H1 (cell line): ENCODE results near the gene CTNND2. TPM values are rescaled to one million over a fixed set of nuclear protein-coding genes. Genes with fewer than 3 reads are reported as not detected.

Source experiments
- CTCF ChIA-PET: fragments of 300-600 bp; sonication (Branson Sonifier 250); formaldehyde crosslinking; loops from one replicate; lab custom pipeline; 2021; ENCODE audit not compliant: partially characterized antibody; lab: Charles Lee
- POLR2A ChIA-PET: fragments of 300-600 bp; sonication (Branson Sonifier 250); formaldehyde crosslinking; loops from one replicate; lab custom pipeline; 2021; ENCODE audit warnings: inconsistent platforms; ENCODE audit not compliant: partially characterized antibody; lab: Charles Lee
- DNase-seq, 2 experiments: peaks; one replicate each; pipeline versions ENCODE4 v3.0.0 to v3.0.0-alpha.2; 2010 to 2022; ENCODE audit warnings: low spot score in 2 of 2, low read depth in 1 of 2, mixed read lengths in 1 of 2
- FAIRE-seq: peaks from 2 replicates; lab custom pipeline; 2011; peaks lifted over from hg19 to GRCh38; lab: Jason Lieb, UNC
- H2AFZ ChIP-seq: 2 replicates; pipeline ENCODE4 v1.8.1; 2012; ENCODE audit warnings: low read length, inconsistent platforms
- H2AK5ac ChIP-seq: 2 replicates; pipeline ENCODE4 v1.6.1; 2013; ENCODE audit warnings: low read depth, low read length
- H2BK120ac ChIP-seq: replicated peaks from 2 replicates; pipeline ENCODE3; 2013; ENCODE audit warnings: low read depth, low read length, inconsistent platforms
- H2BK12ac ChIP-seq: 2 replicates; pipeline ENCODE4 v1.6.1; 2013; ENCODE audit warnings: low read depth, low read length
- H2BK15ac ChIP-seq: 2 replicates; pipeline ENCODE4 v1.6.1; 2013; ENCODE audit warnings: low read length
- H2BK20ac ChIP-seq: 2 replicates; pipeline ENCODE4 v1.6.1; 2013; ENCODE audit warnings: low read length
- H2BK5ac ChIP-seq: 2 replicates; pipeline ENCODE4 v1.6.1; 2013; ENCODE audit warnings: low read depth, low read length
- H3K14ac ChIP-seq: 2 replicates; pipeline ENCODE4 v1.6.1; 2013; ENCODE audit warnings: inconsistent platforms; ENCODE audit not compliant: insufficient read length
- H3K18ac ChIP-seq: 2 replicates; pipeline ENCODE4 v1.6.1; 2013; ENCODE audit warnings: low read length; ENCODE audit errors: extremely low read depth
- H3K23ac ChIP-seq: 2 replicates; pipeline ENCODE4 v1.6.1; 2013; ENCODE audit warnings: inconsistent platforms; ENCODE audit not compliant: insufficient read length
- H3K23me2 ChIP-seq: 2 replicates; pipeline ENCODE4 v1.6.1; 2013; ENCODE audit warnings: low read depth, low read length
- H3K27ac ChIP-seq: 2 replicates; pipeline ENCODE4 v1.6.1; 2011; ENCODE audit warnings: low read depth, low read length, inconsistent platforms
- H3K27me3 ChIP-seq, 4 experiments: replicated peaks in 1 of 4; 1 replicate in 1 of 4; 2 replicates in 3 of 4; pipeline versions ENCODE4 v1.6.1 to v1.8.1; 2011 to 2013; ENCODE audit warnings: low read length in 3 of 4, mild to moderate bottlenecking in 3 of 4, inconsistent platforms in 2 of 4, mixed read lengths in 2 of 4, moderate library complexity in 1 of 4; ENCODE audit not compliant: control insufficient read depth in 3 of 4, insufficient read depth in 3 of 4; ENCODE audit errors: extremely low read depth in 1 of 4
- H3K36me3 ChIP-seq, 4 experiments: 2 replicates each; pipeline versions ENCODE4 v1.6.1 to v1.8.1; 2011 to 2013; ENCODE audit warnings: mild to moderate bottlenecking in 4 of 4, low read length in 3 of 4, moderate library complexity in 2 of 4, control low read depth in 1 of 4, inconsistent platforms in 1 of 4; ENCODE audit not compliant: insufficient read depth in 4 of 4, control insufficient read depth in 2 of 4
- H3K4ac ChIP-seq: replicated peaks from 2 replicates; pipeline ENCODE3; 2013; ENCODE audit warnings: low read length, low read depth, mixed read lengths, inconsistent platforms; ENCODE audit not compliant: insufficient read length
- H3K4me1 ChIP-seq, 4 experiments: replicated peaks in 1 of 4; 1 replicate in 1 of 4; 2 replicates in 3 of 4; pipeline versions ENCODE4 v1.6.1 to v1.8.1; 2011 to 2013; ENCODE audit warnings: low read length in 3 of 4, inconsistent platforms in 2 of 4, mixed read lengths in 1 of 4; ENCODE audit not compliant: insufficient read depth in 4 of 4, control insufficient read depth in 3 of 4
- H3K4me2 ChIP-seq, 2 experiments: 2 replicates each; pipeline versions ENCODE4 v1.6.1 to v1.8.1; 2011 to 2013; ENCODE audit warnings: low read depth in 2 of 2, low read length in 2 of 2, control low read depth in 1 of 2, inconsistent platforms in 1 of 2, mild to moderate bottlenecking in 1 of 2; ENCODE audit not compliant: insufficient read depth in 1 of 2
- H3K4me3 ChIP-seq, 4 experiments: fragments of 200-600, 300-600 bp in 1 of 4; sonication (generic), shearing (Covaris generic), sonication (Bioruptor Twin) in 1 of 4; 2 replicates each; pipeline versions ENCODE4 v1.5.1 to v1.8.1; 2011 to 2016; ENCODE audit warnings: low read length in 4 of 4, low read depth in 3 of 4, control low read depth in 2 of 4, inconsistent platforms in 2 of 4, mild to moderate bottlenecking in 2 of 4, mixed read lengths in 1 of 4, moderate library complexity in 1 of 4; ENCODE audit not compliant: insufficient read depth in 2 of 4; ENCODE audit errors: extremely low read depth in 1 of 4
- H3K56ac ChIP-seq: replicated peaks from 2 replicates; pipeline ENCODE3; 2013; ENCODE audit warnings: low read depth, mild to moderate bottlenecking, mixed read lengths, low read length, inconsistent platforms; ENCODE audit not compliant: insufficient read length
- H3K79me1 ChIP-seq: 2 replicates; pipeline ENCODE4 v1.6.1; 2013; ENCODE audit warnings: low read depth, low read length, control low read depth
- H3K79me2 ChIP-seq, 2 experiments: 2 replicates each; pipeline versions ENCODE4 v1.6.1 to v1.8.1; 2012 to 2013; ENCODE audit warnings: low read length in 2 of 2, mild to moderate bottlenecking in 2 of 2, inconsistent platforms in 1 of 2; ENCODE audit not compliant: insufficient read depth in 2 of 2, control insufficient read depth in 1 of 2
- H3K9ac ChIP-seq, 4 experiments: replicated peaks in 1 of 4; 1 replicate in 1 of 4; 2 replicates in 3 of 4; pipeline versions ENCODE4 v1.6.1 to v1.8.1; 2011 to 2013; ENCODE audit warnings: low read depth in 3 of 4, low read length in 3 of 4, control low read depth in 2 of 4, mild to moderate bottlenecking in 2 of 4, moderate library complexity in 2 of 4, inconsistent platforms in 1 of 4; ENCODE audit errors: extremely low read depth in 1 of 4
- H3K9me3 ChIP-seq, 2 experiments: 2 replicates each; pipeline versions ENCODE4 v1.6.1 to v1.8.1; 2012 to 2013; ENCODE audit warnings: mild to moderate bottlenecking in 2 of 2, moderate library complexity in 2 of 2, control low read depth in 1 of 2, inconsistent platforms in 1 of 2, low read depth in 1 of 2, low read length in 1 of 2, mixed read lengths in 1 of 2; ENCODE audit not compliant: insufficient read depth in 2 of 2
- H4K20me1 ChIP-seq, 2 experiments: replicated peaks in 1 of 2; 2 replicates each; pipeline versions ENCODE3 to v1.8.1; 2011 to 2013; ENCODE audit warnings: inconsistent platforms in 2 of 2, low read length in 2 of 2, mild to moderate bottlenecking in 1 of 2; ENCODE audit not compliant: insufficient read depth in 2 of 2, control insufficient read depth in 1 of 2
- H4K5ac ChIP-seq: 2 replicates; pipeline ENCODE4 v1.6.1; 2013; ENCODE audit warnings: low read length, low read depth, mixed read lengths, inconsistent platforms; ENCODE audit not compliant: insufficient read length
- H4K8ac ChIP-seq: 2 replicates; pipeline ENCODE4 v1.8.0; 2013; ENCODE audit warnings: mild to moderate bottlenecking, moderate library complexity, low read length, inconsistent platforms; ENCODE audit not compliant: insufficient read depth; ENCODE audit errors: extremely low read depth
- H4K91ac ChIP-seq: replicated peaks from 2 replicates; pipeline ENCODE3; 2013; ENCODE audit warnings: low read length, mixed read lengths, inconsistent platforms; ENCODE audit not compliant: insufficient read length
- BCL11A ChIP-seq, 2 experiments: IDR thresholded peaks; one replicate each; pipeline ENCODE4 v1.6.1; 2011; ENCODE audit warnings: low read depth in 2 of 2, low read length in 2 of 2, mild to moderate bottlenecking in 2 of 2
- BRCA1 ChIP-seq: IDR thresholded peaks from 2 replicates; pipeline ENCODE4 v1.6.1; 2012; ENCODE audit warnings: low read depth, low read length, improper control_type of control experiment
- FOSL1 ChIP-seq: IDR thresholded peaks from 2 replicates; pipeline ENCODE4 v1.6.1; 2011; ENCODE audit warnings: mild to moderate bottlenecking, low read depth, low read length, moderate library complexity; ENCODE audit not compliant: insufficient read depth
- KDM4A ChIP-seq: IDR thresholded peaks from one replicate; pipeline ENCODE4 v1.7.1; 2012; ENCODE audit warnings: low read depth, mild to moderate bottlenecking, moderate library complexity, low read length, inconsistent platforms; ENCODE audit not compliant: severe bottlenecking
- NRF1 ChIP-seq: IDR thresholded peaks from 2 replicates; pipeline ENCODE4 v1.6.1; 2011; ENCODE audit warnings: mild to moderate bottlenecking, low read depth, low read length, improper control_type of control experiment
- PHF8 ChIP-seq: fragments of 200-600 bp; sonication (generic); conservative IDR thresholded peaks from 2 replicates; pipeline ENCODE4 v1.7.1; 2012; ENCODE audit warnings: low read depth, mild to moderate bottlenecking, inconsistent platforms, low read length, moderate library complexity
- RBBP5 ChIP-seq: IDR thresholded peaks from 2 replicates; pipeline ENCODE4 v1.7.1; 2012; ENCODE audit warnings: low read depth, mild to moderate bottlenecking, inconsistent platforms, low read length, moderate library complexity, borderline replicate concordance
- SP4 ChIP-seq: IDR thresholded peaks from 2 replicates; pipeline ENCODE4 v1.6.1; 2012; ENCODE audit warnings: low read length, inconsistent platforms
- TCF12 ChIP-seq: IDR thresholded peaks from 2 replicates; pipeline ENCODE4 v1.6.1; 2011; ENCODE audit warnings: low read depth, mild to moderate bottlenecking, low read length
- WGBS, 2 experiments: shearing (Covaris generic) in 1 of 2; methylation state at CpG; one replicate each; pipeline versions ENCODE4 v1.1.6 to v1.1.7; 2013 to 2015; ENCODE audit warnings: low lambda C conversion rate in 2 of 2, mixed read lengths in 2 of 2, inconsistent platforms in 1 of 2, low coverage in 1 of 2, missing lambda C conversion rate in 1 of 2; ENCODE audit not compliant: insufficient replicate concordance in 2 of 2, insufficient coverage in 1 of 2, insufficient read length in 1 of 2; ENCODE audit errors: extremely low coverage in 1 of 2, missing lambda C conversion rate in 1 of 2; 5-methylcytosine and 5-hydroxymethylcytosine counted together
- polyA plus RNA-seq, 7 experiments: library from polyadenylated mRNA; depleted of rRNA in 3 of 7; stranded (reverse) in 5 of 7; unstranded in 2 of 7; fragments of >200 nt in 5 of 7; fragments of 200-250 nt in 2 of 7; gene quantifications; 1 replicate in 5 of 7; 2 replicates in 1 of 7; 4 replicates in 1 of 7; pipeline versions ENCODE4 v1.2.1 to v1.2.3, GENCODE V29; 2011 to 2013; ENCODE audit warnings: missing spikeins in 2 of 7, mixed read lengths in 2 of 7
- total RNA-seq: library from RNA; stranded (reverse); fragmentation: NEBNext Ultra II Directional; extraction: Animal tissue kit (Norgen Biotek cat#: 25700); gene quantifications from 2 replicates; pipeline ENCODE4 v1.2.1, GENCODE V29; 2021

The CTNND2 gene
- total and polyA plus RNA-seq, 2 of the 8 experiments (the other 6 are each of a cell fraction or from before 2014, with no cell fraction given), result 7.4 to 14.2 TPM

GRCh38 chr5:11054014-11054413 lies 850.2 kb downstream of the CTNND2 start:
- ChIA-PET CTCF (interaction anchor here (0.6 to 2.3 kb wide), 7 partner anchors 8 to 187 kb away, joined by 3 to 8 read pairs (median 5); no protein-coding TSS in a partner anchor), POLR2A (no interaction called here)
- no peak overlapping the region for H2BK20ac ChIP-seq
- no peak overlapping the region for H3K4me2 ChIP-seq
- H3K18ac ChIP-seq, result no peak overlapping the region
- no peak overlapping the region for H3K4me3 ChIP-seq
- TF ChIP-seq PHF8 (no peak), RBBP5 (no peak), FOSL1 (no peak), BCL11A (IDR thresholded peaks at IDR 0.05; ENCODE audit: low read depth in 2 of 2, low read length in 2 of 2) (no peak), KDM4A (no peak), NRF1 (no peak), TCF12 (no peak), BRCA1 (no peak), SP4 (no peak)
- no peak overlapping the region for H2BK5ac ChIP-seq
- H3K14ac ChIP-seq, result no peak overlapping the region
- no peak overlapping the region for H3K23ac ChIP-seq
- no peak overlapping the region for H4K8ac ChIP-seq
- FAIRE-seq, result no peak
- H2BK12ac ChIP-seq, result no peak overlapping the region
- no peak overlapping the region for H2BK120ac ChIP-seq
- no peak for DNase-seq
- no peak overlapping the region for H3K9ac ChIP-seq
- no peaks in the 10 kb centered on the region for H3K4me1 ChIP-seq
- no peak overlapping the region for H3K27ac ChIP-seq
- peaks cover 0 to 2% (median 0%) of the 10 kb centered on the region in 4 experiments; a peak in 1 of 7 replicates for H3K27me3 ChIP-seq
- H4K91ac ChIP-seq, result no peak overlapping the region
- H3K4ac ChIP-seq, result no peak overlapping the region
- no peaks in the 10 kb centered on the region; a peak in 1 of 8 replicates for H3K36me3 ChIP-seq
- H3K79me2 ChIP-seq, result no peaks in the 10 kb centered on the region
- no peak overlapping the region for H2AK5ac ChIP-seq
- no peak overlapping the region for H4K5ac ChIP-seq
- no peak overlapping the region for H3K56ac ChIP-seq
- H2BK15ac ChIP-seq, result no peak overlapping the region
- peaks cover 8 to 11% of the 10 kb centered on the region in 2 experiments; a peak in 2 of 4 replicates for H3K9me3 ChIP-seq
- no peaks in the 10 kb centered on the region for H3K23me2 ChIP-seq
- H2AFZ ChIP-seq, result no peak overlapping the region
- no peaks in the 10 kb centered on the region for H3K79me1 ChIP-seq
- WGBS, 2 experiments, result 86% methylated on average over 3 of the region's 3 CpGs; no CpG with 5 or more reads in 1 of the 2 experiments
- H4K20me1 ChIP-seq, result no peaks in the 10 kb centered on the region
